Naive thymus-derived CD8-positive, alpha-beta T cell (primary cell): ENCODE data around the gene EIF5A2. TPM values are rescaled to one million over a fixed set of nuclear protein-coding genes. Genes with fewer than 3 reads are reported as not detected.
A peak's percentile ranks its signal among the peaks of the same experiment; 100 is the strongest.

Source experiments
- ATAC-seq, 2 donors: fragments of 150-1000 bp; cut with Tn5 transposase in 1 of 2; sonication (Bioruptor Pico), chemical (Tn5 transposase) in 1 of 2; 1 replicate in 1 of 2; 2 replicates in 1 of 2; pipeline ENCODE4 v1.10.0; 2021; ENCODE audit warnings: mild to moderate bottlenecking in 2 of 2, moderate library complexity in 2 of 2
- POLR2A ChIA-PET: fragments of 350-600 bp; sonication (Branson Sonifier 250); formaldehyde crosslinking; loops from one replicate; lab custom pipeline; 2021; ENCODE audit warnings: antibody characterized with exemption; lab: Charles Lee
- DNase-seq, 10 donors: peaks; one replicate each; pipeline versions ENCODE4 v3.0.0 to v3.0.0-alpha.2; 2020 to 2022
- H3K27ac Mint-ChIP-seq, 10 donors: one replicate each; pipeline ENCODE4 v1.8.0; 2020 to 2022; ENCODE audit warnings: mild to moderate bottlenecking in 10 of 10, mixed read lengths in 10 of 10, moderate library complexity in 4 of 10, inconsistent platforms in 1 of 10
- H3K27me3 Mint-ChIP-seq, 5 donors: one replicate each; pipeline ENCODE4 v1.8.0; 2021 to 2022; ENCODE audit warnings: mixed read lengths in 5 of 5
- H3K36me3 Mint-ChIP-seq, 3 donors: one replicate each; pipeline ENCODE4 v1.8.0; 2020 to 2022; ENCODE audit warnings: mixed read lengths in 3 of 3, mild to moderate bottlenecking in 2 of 3, inconsistent platforms in 1 of 3
- H3K4me1 Mint-ChIP-seq, 4 donors: one replicate each; pipeline ENCODE4 v1.8.0; 2021 to 2022; ENCODE audit warnings: mixed read lengths in 4 of 4
- H3K4me3 Mint-ChIP-seq, 10 donors: one replicate each; pipeline ENCODE4 v1.8.0; 2020 to 2022; ENCODE audit warnings: mild to moderate bottlenecking in 10 of 10, mixed read lengths in 10 of 10, moderate library complexity in 6 of 10, inconsistent platforms in 1 of 10
- H3K9me3 Mint-ChIP-seq, 9 donors: one replicate each; pipeline ENCODE4 v1.8.0; 2020 to 2022; ENCODE audit warnings: mixed read lengths in 9 of 9, mild to moderate bottlenecking in 3 of 9, inconsistent platforms in 1 of 9, moderate library complexity in 1 of 9
- polyA plus RNA-seq, 3 donors: library from polyadenylated mRNA; unstranded; fragments of 300-500 nt; fragmentation: Illumina TruSeq; gene quantifications; one replicate each; pipeline ENCODE4 v1.2.3, GENCODE V29; 2021
- total RNA-seq, 8 experiments: library from RNA in 2 of 8; stranded (reverse) in 2 of 8; gene quantifications; one replicate each; pipeline ENCODE4 v1.2.3 and lab custom pipeline; 2021 to 2026

Gene EIF5A2
- total and polyA plus RNA-seq, 5 experiments from 2014 or later, result 9.8 to 14.8 (median 11.6) TPM

DNA sequence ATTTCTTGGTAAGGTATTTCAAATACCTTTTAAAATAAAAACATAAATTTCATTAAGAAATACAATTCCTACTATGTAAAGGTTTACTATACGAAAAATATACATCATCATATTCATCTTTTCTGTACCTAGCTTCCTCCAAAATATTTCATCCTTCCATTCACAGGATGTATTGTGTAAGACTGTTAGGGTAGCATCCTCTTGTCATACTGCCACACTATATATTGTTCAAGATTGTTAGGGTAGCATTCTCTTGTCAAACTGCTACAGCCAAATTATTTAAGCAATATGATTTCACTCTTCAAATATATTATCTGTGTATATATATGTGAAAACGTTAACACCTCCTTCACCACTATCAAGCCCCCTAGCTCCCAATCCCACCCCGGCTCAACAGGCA lies 41.9 kb downstream of the EIF5A2 start:
- Mint-ChIP-seq H3K27me3 (no peaks in the 10 kb centered on the region), H3K27ac (peak overlapping the region in 9 of 10 donors; percentile 3 to 88 (median 42)), H3K4me3 (no peak overlapping the region), H3K36me3 (peaks cover 15 to 34% (median 19%) of the 10 kb centered on the region in 3 donors), H3K4me1 (peaks cover 15 to 42% (median 36%) of the 10 kb centered on the region in 4 donors), H3K9me3 (no peaks in the 10 kb centered on the region)
- no peak for DNase-seq
- ATAC-seq, result no peak
- POLR2A ChIA-PET, result no interaction called here

DNA sequence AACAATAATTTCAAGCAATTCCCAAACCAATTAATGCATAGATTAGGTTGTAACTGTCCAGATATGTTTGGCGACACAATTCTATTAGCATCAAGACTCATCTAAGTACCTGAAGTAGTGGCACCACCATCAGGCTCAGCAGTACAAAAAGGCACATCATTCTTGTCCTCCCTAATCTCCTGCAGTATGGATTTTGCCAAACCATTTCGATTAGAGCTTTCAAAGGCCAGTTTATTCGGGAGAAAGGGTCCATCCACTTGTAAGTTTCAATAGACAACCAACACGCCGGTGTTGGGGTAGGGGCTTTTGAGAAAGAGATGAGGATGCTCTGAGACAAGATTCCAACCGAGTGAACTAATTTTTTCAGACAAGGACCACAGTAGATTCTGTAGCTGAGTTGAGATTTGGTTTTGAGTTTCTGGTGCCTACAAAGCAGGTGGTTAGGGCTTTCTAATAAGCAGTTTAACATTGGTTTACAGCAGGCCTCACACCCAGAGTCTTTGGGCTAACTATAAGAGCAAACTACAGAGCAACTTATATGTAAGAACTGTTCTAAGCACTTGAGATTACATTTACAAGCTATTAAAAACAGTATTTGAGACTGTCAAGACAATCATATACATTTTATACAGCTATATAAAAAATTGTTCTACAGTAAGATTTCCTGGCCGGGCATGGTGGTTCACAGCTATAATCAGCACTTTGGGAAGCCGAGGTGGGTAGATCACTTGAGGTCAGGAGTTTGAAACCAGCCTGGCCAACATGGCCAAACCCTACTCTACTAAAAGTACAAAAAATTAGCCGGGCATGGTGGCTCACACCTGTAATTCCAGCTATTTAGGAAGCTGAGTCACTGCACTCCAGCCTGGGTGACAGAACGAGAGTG lies 43.0 kb downstream of the EIF5A2 start:
- H3K27ac Mint-ChIP-seq, result peak overlapping the region in 3 of 10 donors; percentile 31 to 77 (median 68)
- no peaks in the 10 kb centered on the region for H3K9me3 Mint-ChIP-seq
- POLR2A ChIA-PET, result no interaction called here

GRCh38 chr3:170864525-170865208 lies 43.8 kb downstream of the EIF5A2 start:
- POLR2A ChIA-PET, result no interaction called here
- Mint-ChIP-seq H3K4me3 (no peak overlapping the region), H3K27me3 (no peaks in the 10 kb centered on the region), H3K4me1 (peaks cover 11 to 30% (median 22%) of the 10 kb centered on the region in 4 donors), H3K27ac (peak overlapping the region in 4 of 10 donors; percentile 3 to 77 (median 34)), H3K9me3 (no peaks in the 10 kb centered on the region), H3K36me3 (peaks cover 10 to 34% (median 19%) of the 10 kb centered on the region in 3 donors)
- ATAC-seq (no peak), DNase-seq (no peak)

More for the DNA sequence above, 43.0 kb downstream of the EIF5A2 start:
- Mint-ChIP-seq H3K4me1 (peaks cover 15 to 38% (median 28%) of the 10 kb centered on the region in 4 donors), H3K27me3 (no peaks in the 10 kb centered on the region), H3K4me3 (no peak overlapping the region), H3K36me3 (peaks cover 15 to 34% (median 19%) of the 10 kb centered on the region in 3 donors)
- DNase-seq (no peak), ATAC-seq (no peak)

DNA sequence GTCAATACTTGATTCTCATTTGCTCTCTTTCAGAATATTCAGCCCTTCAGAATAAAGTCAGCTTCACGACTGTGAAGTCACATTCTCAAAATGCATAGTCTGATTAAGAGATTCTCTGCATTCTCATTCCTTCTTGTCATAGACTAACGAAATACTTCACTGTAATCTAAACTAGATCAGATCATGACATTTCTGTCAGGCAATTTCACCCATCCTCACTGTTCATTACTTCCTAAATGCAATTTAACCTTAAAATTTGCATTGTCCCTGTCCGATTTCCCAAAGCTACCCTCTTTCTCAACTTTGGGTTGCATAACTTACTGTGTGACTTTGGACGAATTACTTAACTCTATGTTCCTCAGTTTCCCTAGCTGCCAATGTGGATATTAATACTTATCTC lies 44.6 kb downstream of the EIF5A2 start:
- POLR2A ChIA-PET, result no interaction called here
- DNase-seq (no peak), ATAC-seq (no peak)
- no peaks in the 10 kb centered on the region for H3K27me3 Mint-ChIP-seq
- no peak overlapping the region for H3K4me3 Mint-ChIP-seq
- peaks cover 10 to 23% (median 16%) of the 10 kb centered on the region in 4 donors for H3K4me1 Mint-ChIP-seq
- peaks cover 10 to 34% (median 19%) of the 10 kb centered on the region in 3 donors for H3K36me3 Mint-ChIP-seq
- H3K9me3 Mint-ChIP-seq, result no peaks in the 10 kb centered on the region
- H3K27ac Mint-ChIP-seq, result peak overlapping the region in 2 of 10 donors; percentile 8 to 77

DNA sequence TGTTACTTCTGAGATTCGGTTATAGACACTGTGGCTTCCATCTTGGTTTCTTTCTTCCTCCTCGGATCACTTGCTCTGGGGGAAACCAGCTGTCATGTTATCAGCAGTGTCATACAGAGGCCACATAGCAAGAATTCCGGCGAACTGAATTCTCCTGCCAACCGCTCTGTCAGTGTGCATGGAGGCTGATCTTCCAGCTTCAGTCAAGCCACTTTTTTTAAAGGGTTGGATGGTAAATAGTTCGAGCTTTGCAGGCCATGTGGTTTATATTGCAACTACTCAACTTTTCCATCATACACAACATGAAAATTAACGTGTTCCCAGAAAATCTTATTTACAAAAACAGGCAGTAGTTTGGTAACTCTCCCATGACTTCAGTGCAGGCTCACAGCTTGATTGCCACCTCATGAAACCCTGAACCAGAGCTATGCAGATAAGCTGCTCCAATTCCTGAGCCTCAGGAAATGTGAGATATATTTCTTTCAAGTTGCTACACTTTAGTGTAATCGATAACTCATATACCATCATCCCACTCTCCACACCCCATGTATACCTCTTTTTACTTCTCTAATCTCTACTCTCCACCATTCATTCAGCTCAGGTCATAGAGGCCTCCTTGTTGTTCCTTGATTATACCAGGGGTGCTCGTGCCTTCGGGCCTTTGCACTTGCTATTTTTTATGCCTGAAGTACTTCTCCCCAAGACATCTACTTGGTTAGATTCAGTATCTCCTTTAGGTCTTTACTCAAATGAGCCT lies 45.6 kb downstream of the EIF5A2 start:
- H3K27me3 Mint-ChIP-seq, result no peaks in the 10 kb centered on the region
- no peak overlapping the region for H3K4me3 Mint-ChIP-seq
- peaks cover 10 to 34% (median 17%) of the 10 kb centered on the region in 3 donors for H3K36me3 Mint-ChIP-seq
- POLR2A ChIA-PET, result interaction anchor here (0.5 kb wide), 1 partner anchor 1243 kb away, joined by 3 read pairs; no protein-coding TSS in a partner anchor
- peak overlapping the region in 3 of 10 donors; percentile 1 to 77 (median 23) for H3K27ac Mint-ChIP-seq
- no peak for DNase-seq
- H3K9me3 Mint-ChIP-seq, result no peaks in the 10 kb centered on the region
- H3K4me1 Mint-ChIP-seq, result peaks cover 10 to 14% (median 11%) of the 10 kb centered on the region in 4 donors
- no peak for ATAC-seq

DNA sequence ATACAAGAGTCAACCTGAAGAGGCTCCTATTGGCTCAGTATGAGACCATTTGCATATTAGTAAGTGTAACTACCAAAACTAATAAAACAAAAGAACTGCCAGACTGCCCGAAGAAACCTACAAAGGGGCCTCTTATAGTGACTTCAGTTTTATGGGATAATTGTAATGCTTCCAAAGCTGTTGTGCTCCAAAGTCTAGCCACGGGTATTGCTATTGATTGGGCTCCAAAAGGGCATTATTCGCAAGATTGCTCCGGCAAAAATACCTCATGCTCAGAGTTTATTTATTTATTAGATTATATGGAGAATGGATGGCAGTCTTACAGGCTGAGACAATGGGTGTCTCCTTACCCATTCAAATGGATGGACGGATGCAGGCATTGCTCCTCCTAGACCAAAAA lies 49.8 kb downstream of the EIF5A2 start:
- Mint-ChIP-seq H3K27ac (no peak overlapping the region), H3K36me3 (no peaks in the 10 kb centered on the region), H3K9me3 (no peaks in the 10 kb centered on the region), H3K4me1 (no peaks in the 10 kb centered on the region), H3K4me3 (no peak overlapping the region), H3K27me3 (peaks cover 0 to 9% (median 0%) of the 10 kb centered on the region in 5 donors)
- POLR2A ChIA-PET, result no interaction called here
- ATAC-seq (no peak), DNase-seq (no peak)

DNA sequence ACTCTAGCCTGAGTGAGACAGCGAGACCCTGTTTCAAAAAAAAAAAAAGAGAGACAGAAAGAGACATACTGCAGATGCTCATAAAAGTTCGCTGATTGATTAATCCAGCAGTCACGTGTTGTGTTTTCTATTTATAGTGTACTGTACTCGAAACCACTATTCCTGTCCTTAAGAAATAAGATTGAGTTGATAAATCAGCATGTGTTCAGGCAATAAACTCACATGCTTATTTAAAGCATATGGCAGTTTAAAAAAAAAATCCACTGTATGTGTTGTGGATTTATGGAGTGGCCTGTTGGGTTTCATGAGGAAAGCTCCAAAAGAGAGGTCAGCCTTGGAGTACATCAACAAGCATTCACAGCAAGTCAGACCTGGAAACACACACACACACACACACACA lies 56.1 kb downstream of the EIF5A2 start:
- no peak overlapping the region for H3K4me3 Mint-ChIP-seq
- H3K36me3 Mint-ChIP-seq, result no peaks in the 10 kb centered on the region
- H3K9me3 Mint-ChIP-seq, result no peaks in the 10 kb centered on the region
- H3K4me1 Mint-ChIP-seq, result no peaks in the 10 kb centered on the region
- H3K27me3 Mint-ChIP-seq, result peaks cover 1 to 9% (median 4%) of the 10 kb centered on the region in 5 donors
- POLR2A ChIA-PET, result no interaction called here
- ATAC-seq, result no peak
- DNase-seq, result no peak
- H3K27ac Mint-ChIP-seq, result no peak overlapping the region

DNA sequence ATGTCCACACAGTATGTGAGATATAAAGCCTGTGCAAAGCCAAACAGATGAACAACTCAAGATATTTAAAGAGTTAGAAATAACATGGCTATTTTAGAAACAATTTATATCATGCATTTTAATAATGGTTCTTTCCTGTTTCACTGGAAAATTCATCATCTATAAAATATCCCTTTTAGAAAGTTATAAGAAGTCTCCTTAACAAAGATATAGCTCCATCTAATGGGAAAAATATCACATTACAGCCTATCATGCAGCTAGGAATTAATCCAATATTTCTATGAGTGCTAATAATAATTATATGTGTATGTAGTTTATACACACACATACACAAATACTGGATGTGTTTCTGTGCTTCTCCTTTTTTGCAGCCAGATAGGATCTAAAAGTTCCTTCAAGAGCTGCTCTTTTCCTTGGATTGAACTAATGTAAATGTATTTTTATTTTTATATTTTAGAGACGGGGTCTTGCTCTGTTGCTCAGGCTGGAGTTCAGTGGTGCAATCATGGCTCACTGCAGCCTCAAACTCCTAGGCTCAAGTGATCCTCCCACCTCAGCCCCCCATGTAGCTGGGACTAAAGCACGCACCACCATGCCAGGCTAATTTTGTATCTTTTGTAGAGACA lies 60.0 kb downstream of the EIF5A2 start:
- POLR2A ChIA-PET, result no interaction called here
- peaks cover 2 to 8% (median 4%) of the 10 kb centered on the region in 5 donors for H3K27me3 Mint-ChIP-seq
- DNase-seq (no peak), ATAC-seq (no peak)
- no peaks in the 10 kb centered on the region for H3K4me1 Mint-ChIP-seq
- peaks cover 0 to 10% (median 3%) of the 10 kb centered on the region in 9 donors for H3K9me3 Mint-ChIP-seq
- peaks cover 0 to 6% (median 0%) of the 10 kb centered on the region in 3 donors for H3K36me3 Mint-ChIP-seq
- no peak overlapping the region for H3K27ac Mint-ChIP-seq
- H3K4me3 Mint-ChIP-seq, result no peak overlapping the region

- peaks cover 0 to 2% (median 0%) of the 10 kb centered on the region in 4 donors for H3K4me1 Mint-ChIP-seq
- no peak overlapping the region for H3K4me3 Mint-ChIP-seq
- DNase-seq (no peak), ATAC-seq (no peak)
- POLR2A ChIA-PET, result no interaction called here
- peaks cover 0 to 6% (median 0%) of the 10 kb centered on the region in 3 donors for H3K36me3 Mint-ChIP-seq
- peaks cover 0 to 10% (median 3%) of the 10 kb centered on the region in 9 donors for H3K9me3 Mint-ChIP-seq
- H3K27me3 Mint-ChIP-seq, result peaks cover 2 to 8% (median 3%) of the 10 kb centered on the region in 5 donors
- H3K27ac Mint-ChIP-seq, result no peak overlapping the region
Observed at GRCh38 chr3:170844377-170844776, 64.1 kb downstream of the EIF5A2 start.

GRCh38 chr3:170840291-170840859 lies 68.1 kb downstream of the EIF5A2 start:
- ATAC-seq (no peak), DNase-seq (no peak)
- Mint-ChIP-seq H3K27ac (no peak overlapping the region), H3K27me3 (peaks cover 9 to 21% (median 15%) of the 10 kb centered on the region in 5 donors), H3K9me3 (peaks cover 0 to 15% (median 3%) of the 10 kb centered on the region in 9 donors), H3K4me1 (peaks cover 0 to 2% (median 0%) of the 10 kb centered on the region in 4 donors), H3K36me3 (peaks cover 0 to 12% (median 0%) of the 10 kb centered on the region in 3 donors), H3K4me3 (no peak overlapping the region)
- POLR2A ChIA-PET, result no interaction called here

DNA sequence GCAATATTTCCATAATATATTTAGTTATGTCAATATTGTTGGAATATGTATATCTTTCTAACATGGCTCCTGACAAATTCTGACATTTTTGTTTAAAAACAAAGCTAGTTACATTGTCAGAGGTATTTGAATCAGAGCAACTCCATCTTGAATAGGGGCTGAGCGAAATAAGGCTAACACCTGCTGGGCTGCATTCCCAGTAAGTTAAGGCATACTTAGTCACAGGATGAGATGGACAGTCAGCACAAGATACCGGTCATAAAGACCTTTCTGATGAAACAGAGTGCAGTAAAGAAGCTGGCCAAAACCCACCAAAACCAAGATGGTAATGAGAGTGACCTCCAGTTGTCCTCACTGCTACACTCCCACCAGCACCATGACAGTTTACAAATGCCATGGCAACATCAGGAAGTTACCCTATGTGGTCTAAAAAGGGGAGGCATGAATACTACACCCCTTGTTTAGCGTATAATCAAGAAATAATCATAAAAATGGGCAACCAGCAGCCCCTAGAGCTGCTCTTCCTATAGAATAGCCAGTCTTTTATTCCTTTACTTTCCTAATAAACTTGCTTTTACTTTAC lies 68.8 kb downstream of the EIF5A2 start:
- H3K36me3 Mint-ChIP-seq, result peaks cover 0 to 12% (median 0%) of the 10 kb centered on the region in 3 donors
- H3K27me3 Mint-ChIP-seq, result peaks cover 9 to 28% (median 19%) of the 10 kb centered on the region in 5 donors
- POLR2A ChIA-PET, result no interaction called here
- H3K4me3 Mint-ChIP-seq, result no peak overlapping the region
- H3K4me1 Mint-ChIP-seq, result peaks cover 0 to 2% (median 0%) of the 10 kb centered on the region in 4 donors
- H3K27ac Mint-ChIP-seq, result no peak overlapping the region
- DNase-seq, result no peak
- no peak for ATAC-seq
- peaks cover 0 to 13% (median 3%) of the 10 kb centered on the region in 9 donors for H3K9me3 Mint-ChIP-seq
